PC-3 (cell line): ENCODE data around the gene PITPNM3. TPM values are rescaled to one million over a fixed set of nuclear protein-coding genes. Genes with fewer than 3 reads are reported as not detected.

ENCODE experiments used
- ATAC-seq: fragments of 200-7000 bp; cut with Tn5 transposase; 2 replicates; pipeline ENCODE4 v1.9.1; 2020; ENCODE audit warnings: mild to moderate bottlenecking, moderate library complexity
- BruUV-seq: library from RNA; stranded (reverse); fragments of 400-500 nt; replicated peaks from 2 replicates; lab custom pipeline; 2021; lab: Mats Ljungman, UMichigan
- CTCF ChIA-PET: fragments of 300-600 bp; sonication (Branson Sonifier 250); formaldehyde crosslinking; loops from one replicate; lab custom pipeline; 2022; ENCODE audit warnings: antibody characterized with exemption; lab: Charles Lee
- POLR2A ChIA-PET: fragments of 300-600 bp; sonication (Branson Sonifier 250); formaldehyde crosslinking; loops from one replicate; lab custom pipeline; 2022; ENCODE audit warnings: antibody characterized with exemption; ENCODE audit not compliant: unreplicated experiment; lab: Charles Lee
- DNase-seq: peaks from one replicate; pipeline ENCODE4 v3.0.0-alpha.2; 2015
- H2AFZ ChIP-seq: fragments of 300-600 bp; sonication (generic); 2 replicates; pipeline ENCODE4 v1.6.0; 2016; ENCODE audit warnings: antibody characterized with exemption, low read length
- H3F3A ChIP-seq: fragments of 300-600 bp; sonication (generic); one replicate; pipeline ENCODE4 v1.6.0; 2017; ENCODE audit warnings: antibody characterized with exemption, low read length, control low read depth, mild to moderate bottlenecking; ENCODE audit not compliant: unreplicated experiment
- H3K27ac ChIP-seq: fragments of 300-600 bp; sonication (generic); 2 replicates; pipeline ENCODE4 v1.5.1; 2016; ENCODE audit warnings: mild to moderate bottlenecking, low read length
- H3K27me3 ChIP-seq: fragments of 300-600 bp; sonication (generic); 2 replicates; pipeline ENCODE4 v1.6.1; 2016; ENCODE audit warnings: low read length, mixed read lengths
- H3K36me3 ChIP-seq: fragments of 300-600 bp; sonication (generic); 2 replicates; pipeline ENCODE4 v1.6.1; 2016; ENCODE audit warnings: low read depth, mixed run types, low read length, mixed read lengths
- H3K4me1 ChIP-seq: fragments of 300-600 bp; sonication (generic); 2 replicates; pipeline ENCODE4 v1.5.1; 2016; ENCODE audit warnings: low read length; ENCODE audit not compliant: insufficient read depth
- H3K4me2 ChIP-seq: fragments of 300-600 bp; sonication (generic); 2 replicates; pipeline ENCODE4 v1.6.0; 2016; ENCODE audit warnings: low read length
- H3K4me3 ChIP-seq: fragments of 300-600 bp; sonication (generic); 2 replicates; pipeline ENCODE4 v1.5.1; 2016; ENCODE audit warnings: mild to moderate bottlenecking, low read length, mixed read lengths
- H3K79me2 ChIP-seq: fragments of 300-600 bp; sonication (generic); 2 replicates; pipeline ENCODE4 v1.6.1; 2017; ENCODE audit warnings: low read length, mixed read lengths
- H3K9ac ChIP-seq: fragments of 300-600 bp; sonication (generic); 2 replicates; pipeline ENCODE4 v1.6.0; 2016; ENCODE audit warnings: mild to moderate bottlenecking, low read length
- H3K9me2 ChIP-seq: fragments of 300-600 bp; sonication (generic); replicated peaks from 2 replicates; pipeline ENCODE4 v1.6.1; 2016; ENCODE audit warnings: mixed run types, low read length, mixed read lengths
- H3K9me3 ChIP-seq: fragments of 300-600 bp; sonication (generic); 2 replicates; pipeline ENCODE4 v1.6.1; 2016; ENCODE audit warnings: low read length, mixed read lengths
- H4K20me1 ChIP-seq: fragments of 300-600 bp; sonication (generic); 2 replicates; pipeline ENCODE4 v1.6.1; 2016; ENCODE audit warnings: low read length, mixed read lengths
- EZH2 ChIP-seq: fragments of 300-600 bp; sonication (generic); IDR thresholded peaks from one replicate; pipeline ENCODE4 v1.6.1; 2017; ENCODE audit warnings: antibody characterized with exemption, mild to moderate bottlenecking, low read length; ENCODE audit not compliant: unreplicated experiment
- EZH2phosphoT487 ChIP-seq: fragments of 300-600 bp; sonication (generic); IDR thresholded peaks from 2 replicates; pipeline ENCODE4 v1.6.1; 2018; ENCODE audit warnings: mild to moderate bottlenecking, antibody characterized with exemption, low read length, borderline replicate concordance
- intact Hi-C: fragments of 100-400 bp; cut with micrococcal nuclease; formaldehyde crosslinking; loops from 2 replicates; pipeline ENCODE4 v1.9.0; 2023
- total RNA-seq: library from RNA; depleted of rRNA; stranded (reverse); fragments of >200 nt; gene quantifications from 2 replicates; pipeline ENCODE4 v1.2.3, GENCODE V29; 2014
- TF ChIP-seq, protein P1 (sequence below): fragments of 300-600 bp; sonication (generic); conservative IDR thresholded peaks from 2 replicates; pipeline ENCODE4 v1.5.1; 2017; ENCODE audit warnings: antibody characterized with exemption, low read depth, mild to moderate bottlenecking, low read length

Gene PITPNM3
- total RNA-seq, 1 experiment from 2014 or later: 7.1 TPM

DNA sequence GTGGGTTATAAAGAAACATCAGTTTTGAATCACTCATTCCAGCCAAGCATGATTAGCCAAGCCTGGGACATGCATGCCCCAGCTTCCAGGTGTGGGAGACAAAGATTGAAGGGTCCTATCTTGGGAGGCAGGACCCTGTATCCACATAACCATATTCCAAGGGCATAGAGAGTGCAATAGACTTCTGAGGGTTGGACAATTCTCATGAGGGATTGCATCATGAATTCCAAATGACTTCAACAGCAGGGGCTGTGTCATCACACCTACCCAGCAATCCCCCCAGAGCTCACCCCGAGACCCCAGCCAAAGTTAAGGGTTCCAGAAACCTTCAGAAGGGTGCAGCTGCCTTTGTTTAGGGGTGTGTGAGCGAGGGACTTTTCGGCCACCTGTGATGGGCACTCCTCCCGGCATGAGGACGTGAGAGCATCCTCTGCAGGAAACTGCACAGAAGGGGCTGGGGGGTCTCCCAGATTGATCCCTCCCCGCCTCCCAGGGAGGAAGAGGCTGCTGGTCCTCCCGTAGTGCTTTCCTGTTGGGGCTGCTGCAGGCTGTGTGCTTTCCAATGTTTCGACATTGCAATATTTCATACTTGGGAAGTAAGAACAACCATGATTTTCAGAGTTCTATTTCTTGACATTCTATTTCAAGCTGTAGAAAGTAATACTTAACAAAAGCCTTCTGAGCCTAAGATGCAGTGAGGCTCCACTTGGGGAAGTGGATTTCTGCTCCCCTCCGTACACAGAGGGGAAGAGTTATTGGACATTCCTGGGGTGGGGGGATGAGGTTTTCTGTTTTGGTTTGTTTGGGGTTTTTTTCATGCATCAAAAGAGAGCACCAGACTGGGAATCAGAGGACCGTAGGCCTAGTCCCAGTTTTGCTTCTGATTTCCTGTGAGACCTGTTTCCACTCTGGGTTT is 13.3 kb upstream of the PITPNM3 start:
- H3K9me3 ChIP-seq: no peaks in the 10 kb centered on the region
- CTCF ChIA-PET: no interaction called here
- no peak for ATAC-seq
- DNase-seq: no peak
- H3K36me3 ChIP-seq: no peaks in the 10 kb centered on the region
- no TSS peak for BruUV-seq
- H3K9me2 ChIP-seq: no peaks in the 10 kb centered on the region
- H3K27me3 ChIP-seq: no peaks in the 10 kb centered on the region
- H3K4me2 ChIP-seq: no peak overlapping the region
- H3K4me1 ChIP-seq: no peaks in the 10 kb centered on the region
- no peaks in the 10 kb centered on the region for H3K79me2 ChIP-seq
- no peak overlapping the region for H2AFZ ChIP-seq
- no peaks in the 10 kb centered on the region for H3F3A ChIP-seq
- H3K4me3 ChIP-seq: no peak overlapping the region
- POLR2A ChIA-PET: no interaction called here
- no peak overlapping the region for H3K9ac ChIP-seq
- no peaks in the 10 kb centered on the region for H4K20me1 ChIP-seq
- intact Hi-C loops: no loop called here
- H3K27ac ChIP-seq: no peak overlapping the region
- TF ChIP-seq EZH2 (no peak), EZH2phosphoT487 (no peak)
- TF ChIP-seq, protein P1, sequence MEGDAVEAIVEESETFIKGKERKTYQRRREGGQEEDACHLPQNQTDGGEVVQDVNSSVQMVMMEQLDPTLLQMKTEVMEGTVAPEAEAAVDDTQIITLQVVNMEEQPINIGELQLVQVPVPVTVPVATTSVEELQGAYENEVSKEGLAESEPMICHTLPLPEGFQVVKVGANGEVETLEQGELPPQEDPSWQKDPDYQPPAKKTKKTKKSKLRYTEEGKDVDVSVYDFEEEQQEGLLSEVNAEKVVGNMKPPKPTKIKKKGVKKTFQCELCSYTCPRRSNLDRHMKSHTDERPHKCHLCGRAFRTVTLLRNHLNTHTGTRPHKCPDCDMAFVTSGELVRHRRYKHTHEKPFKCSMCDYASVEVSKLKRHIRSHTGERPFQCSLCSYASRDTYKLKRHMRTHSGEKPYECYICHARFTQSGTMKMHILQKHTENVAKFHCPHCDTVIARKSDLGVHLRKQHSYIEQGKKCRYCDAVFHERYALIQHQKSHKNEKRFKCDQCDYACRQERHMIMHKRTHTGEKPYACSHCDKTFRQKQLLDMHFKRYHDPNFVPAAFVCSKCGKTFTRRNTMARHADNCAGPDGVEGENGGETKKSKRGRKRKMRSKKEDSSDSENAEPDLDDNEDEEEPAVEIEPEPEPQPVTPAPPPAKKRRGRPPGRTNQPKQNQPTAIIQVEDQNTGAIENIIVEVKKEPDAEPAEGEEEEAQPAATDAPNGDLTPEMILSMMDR: no peak

DNA sequence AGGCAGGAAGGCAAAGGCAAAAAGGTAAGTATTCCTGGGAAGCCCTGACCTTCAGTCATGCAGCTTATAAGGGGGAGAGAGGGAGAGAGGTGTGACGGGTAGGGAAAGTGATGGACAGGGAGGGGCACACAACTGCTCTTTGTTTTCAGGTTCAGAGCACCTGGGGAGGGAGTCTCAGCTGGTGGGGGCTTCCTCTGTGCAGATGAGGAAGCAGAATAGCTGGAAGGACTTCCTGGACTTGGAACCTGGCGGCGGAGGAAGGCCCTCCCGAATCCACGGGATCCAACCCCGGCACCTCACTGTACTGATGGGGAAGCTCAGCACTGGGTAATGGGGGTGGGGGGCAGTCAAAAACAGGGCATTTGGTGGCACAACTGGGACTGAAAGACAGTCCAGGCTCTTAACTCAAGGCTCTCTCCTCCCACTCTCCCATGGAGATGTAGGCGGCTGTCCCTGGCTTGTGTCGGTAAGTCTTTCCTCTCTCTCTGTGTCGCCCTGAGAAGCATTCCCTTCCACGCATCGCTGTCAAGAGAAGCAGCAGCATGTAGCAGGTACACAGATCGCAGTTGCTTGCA is 11.9 kb upstream of the PITPNM3 start:
- no peak overlapping the region for H2AFZ ChIP-seq
- no peaks in the 10 kb centered on the region for H3K9me2 ChIP-seq
- H3K27me3 ChIP-seq: no peaks in the 10 kb centered on the region
- POLR2A ChIA-PET: no interaction called here
- no peaks in the 10 kb centered on the region for H3F3A ChIP-seq
- DNase-seq (no peak), ATAC-seq (no peak)
- TF ChIP-seq, protein P1: no peak
- no peak for TF ChIP-seq EZH2
- TF ChIP-seq EZH2phosphoT487: no peak
- H3K9ac ChIP-seq: no peak overlapping the region
- H3K79me2 ChIP-seq: no peaks in the 10 kb centered on the region
- no TSS peak for BruUV-seq
- intact Hi-C loops: no loop called here
- no peaks in the 10 kb centered on the region for H3K4me1 ChIP-seq
- no peaks in the 10 kb centered on the region for H4K20me1 ChIP-seq
- H3K36me3 ChIP-seq: no peaks in the 10 kb centered on the region
- H3K4me2 ChIP-seq: no peak overlapping the region
- H3K4me3 ChIP-seq: no peak overlapping the region
- H3K27ac ChIP-seq: no peak overlapping the region
- CTCF ChIA-PET: no interaction called here
- H3K9me3 ChIP-seq: no peaks in the 10 kb centered on the region
